ENCODE results near the gene PPP2R3A. TPM values are rescaled to one million over a fixed set of nuclear protein-coding genes. Genes with fewer than 3 reads are reported as not detected.
A peak's percentile ranks its signal among the peaks of the same experiment; 100 is the strongest.

Gene PPP2R3A
- total RNA-seq, 1 donor from 2014 or later: 7.3 TPM

DNA sequence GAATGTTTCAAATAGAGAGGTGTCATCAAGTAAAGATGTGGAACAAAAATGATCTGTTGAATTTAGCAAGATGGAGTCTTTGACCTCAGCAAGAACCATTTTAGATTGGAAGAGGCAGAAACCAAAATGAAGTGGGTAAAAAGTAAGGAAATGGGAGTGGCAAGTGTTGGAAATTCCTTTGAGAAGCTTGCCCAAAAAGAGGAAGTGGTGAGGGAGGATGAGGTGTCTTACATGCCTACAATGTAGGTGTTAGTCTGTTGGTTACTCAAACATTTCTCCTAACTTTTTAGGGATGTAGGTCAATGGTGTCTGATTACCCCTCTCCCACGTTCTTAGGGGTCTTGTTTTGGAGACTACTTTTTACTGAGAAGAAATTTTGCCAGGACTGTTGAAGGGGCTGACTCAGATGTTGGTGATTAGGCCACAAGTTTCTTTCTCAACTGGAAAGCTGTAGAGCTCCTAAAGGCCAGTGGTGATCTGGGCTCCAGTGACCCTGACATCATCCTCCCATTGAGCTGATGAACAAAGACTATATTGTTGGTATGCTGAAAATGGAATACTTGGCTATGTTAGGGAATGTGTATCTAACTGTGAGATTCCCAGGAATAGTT lies 5.1 kb downstream of the PPP2R3A start:
- no peak for DNase-seq

DNA sequence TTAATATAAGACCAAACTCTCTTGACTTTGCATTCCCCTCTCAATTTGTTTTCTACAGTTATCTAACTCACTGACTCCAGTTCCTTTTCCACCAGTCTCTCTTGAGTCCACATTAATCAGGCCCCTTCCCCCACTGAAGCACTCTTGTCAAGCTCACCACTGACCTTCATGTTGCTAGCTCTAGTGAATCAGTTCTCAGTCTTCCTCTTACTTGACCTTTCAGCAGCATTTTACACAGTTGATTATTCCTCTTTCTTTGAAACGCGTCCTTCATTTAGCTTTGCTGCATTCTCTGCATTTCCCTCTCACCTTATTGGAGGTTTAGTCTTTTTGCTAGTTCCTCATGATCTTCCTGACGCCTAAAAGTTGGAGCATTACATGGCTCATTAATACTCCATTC lies 8.3 kb downstream of the PPP2R3A start:
- DNase-seq: no peak

DNA sequence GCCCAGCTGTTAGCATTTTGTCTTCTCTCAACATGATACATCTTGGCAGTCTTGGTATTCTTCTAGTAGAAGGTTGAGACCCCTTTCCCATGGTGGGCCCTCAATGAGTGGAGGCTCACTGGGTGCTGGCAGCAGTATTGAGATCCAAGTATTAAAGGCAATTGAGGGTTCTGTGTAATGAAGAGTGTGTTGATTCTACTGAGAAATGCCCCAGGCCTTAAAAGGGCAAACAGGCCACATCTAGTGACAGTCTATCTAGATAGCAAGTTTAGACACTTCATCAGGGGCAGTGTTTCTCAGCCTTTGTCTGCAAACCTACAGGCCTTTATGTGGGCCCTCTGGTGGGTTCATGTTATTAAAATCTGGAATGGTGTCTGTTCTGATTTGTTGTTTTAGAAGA lies 9.5 kb downstream of the PPP2R3A start:
- DNase-seq: no peak

DNA sequence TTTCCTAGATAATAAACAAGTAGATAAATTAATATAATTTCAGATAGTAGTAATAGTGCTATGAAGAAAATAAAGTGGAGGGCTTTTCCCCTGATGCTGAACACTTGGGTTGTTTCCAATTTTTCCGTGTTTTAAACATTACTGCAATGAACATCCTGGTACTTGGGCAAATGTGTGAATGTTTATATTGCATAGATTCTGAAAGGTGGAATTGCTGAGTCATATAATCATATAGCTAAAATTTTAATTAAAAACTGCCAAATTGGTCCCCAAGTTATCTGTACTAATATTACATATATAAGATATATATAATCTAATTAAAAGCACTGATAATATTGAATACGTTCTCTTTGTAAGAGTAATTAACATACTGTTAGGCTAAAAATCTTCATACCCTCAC lies 10.0 kb downstream of the PPP2R3A start:
- DNase-seq: no peak

DNA sequence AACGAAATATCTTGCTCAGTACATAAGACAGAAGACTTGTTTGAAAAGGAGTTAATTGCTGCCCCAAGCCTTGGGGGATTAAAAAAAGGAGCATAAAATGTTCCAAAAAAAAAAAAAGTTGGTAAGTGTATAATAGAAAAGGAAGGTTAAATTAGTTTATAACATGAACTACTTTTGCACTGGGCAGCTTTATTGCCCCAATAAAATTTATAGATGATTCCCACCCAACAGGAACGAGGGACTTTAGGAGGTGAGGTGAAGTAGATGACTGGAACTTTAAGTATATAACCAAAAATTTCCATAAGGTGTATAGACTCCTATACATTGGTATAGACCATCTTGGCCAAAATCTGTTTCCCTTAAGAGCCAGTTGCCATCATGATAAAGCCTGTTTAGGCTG lies 14.8 kb downstream of the PPP2R3A start:
- no peak for DNase-seq

DNA sequence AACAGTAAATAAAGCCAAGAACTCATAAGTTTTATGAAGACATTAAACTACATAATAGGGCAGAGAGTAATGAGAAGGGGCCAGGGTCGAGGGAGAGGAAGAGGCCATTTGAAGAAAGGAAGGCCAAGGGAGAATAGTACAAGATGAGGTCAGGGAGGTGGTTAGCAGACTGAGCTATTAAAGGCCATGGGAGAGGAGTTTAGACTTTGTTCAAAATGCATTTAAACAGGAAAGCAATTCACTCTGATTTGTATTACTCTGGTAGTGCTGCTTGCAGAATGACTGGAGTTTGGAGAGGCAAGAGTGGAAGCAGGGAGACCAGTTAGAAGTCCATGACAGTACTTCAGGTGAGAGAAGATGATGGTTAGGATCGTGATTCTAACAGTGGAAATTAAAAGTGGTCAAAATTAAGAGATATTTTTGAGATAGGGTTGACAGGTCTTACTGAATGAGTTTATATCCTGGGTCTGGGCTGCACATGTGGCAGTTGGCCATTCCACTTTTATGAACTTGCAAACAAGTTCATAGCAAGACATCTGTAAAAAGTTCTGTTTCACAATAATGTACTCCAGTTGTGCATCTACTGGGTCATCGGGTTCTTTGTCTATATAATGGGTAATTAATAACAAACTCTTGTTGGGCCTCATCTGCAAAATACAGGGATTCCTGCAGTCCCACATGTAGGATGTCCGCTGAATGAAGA lies 16.3 kb downstream of the PPP2R3A start:
- no peak for DNase-seq

DNA sequence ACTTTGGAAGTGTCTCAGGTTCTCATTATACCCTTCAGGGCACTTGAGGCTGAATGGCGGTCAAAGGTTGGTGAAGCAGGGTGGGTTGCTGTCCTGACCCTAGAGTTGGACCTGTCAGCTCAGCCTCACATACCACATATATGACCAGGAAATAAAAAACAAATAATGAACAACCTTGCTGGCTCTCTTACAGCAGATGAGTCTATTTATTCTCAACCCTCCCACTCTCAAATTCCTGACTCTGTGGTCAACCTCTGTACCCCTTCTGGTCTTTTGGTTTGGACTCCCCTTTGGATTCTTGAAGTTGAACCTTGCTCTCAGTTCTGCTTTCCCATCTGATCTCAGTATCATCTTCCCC lies 16.9 kb downstream of the PPP2R3A start:
- DNase-seq: no peak

DNA sequence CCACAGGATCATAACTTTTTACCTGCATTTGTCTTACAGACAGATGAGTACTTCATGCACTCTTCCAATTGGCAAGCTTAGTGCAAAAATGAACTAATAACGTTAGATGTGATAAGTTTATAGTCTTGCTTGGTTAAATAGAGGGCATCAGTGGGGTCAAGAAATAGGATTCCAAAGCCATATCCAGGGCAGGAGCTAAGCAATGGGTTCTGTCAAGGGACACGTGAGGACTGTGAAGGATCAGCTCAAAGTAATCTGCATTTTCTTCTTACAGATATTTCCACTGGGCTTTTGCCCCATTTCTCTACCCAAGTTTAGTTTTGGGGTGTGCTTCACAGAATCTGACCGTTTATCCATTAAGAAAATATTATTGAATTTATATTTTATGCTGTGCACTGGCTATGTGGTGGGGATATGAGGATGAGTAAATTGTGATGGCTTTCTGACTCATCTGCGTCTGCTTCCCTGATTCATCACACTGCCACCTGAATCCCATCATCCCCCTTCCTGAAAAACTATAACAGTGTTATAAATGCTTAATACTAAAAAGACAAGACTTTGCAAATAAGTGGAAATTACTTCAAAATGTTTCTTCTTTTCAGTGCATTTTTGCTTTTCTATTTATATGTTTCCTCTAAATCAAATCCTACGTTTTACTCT lies 17.5 kb downstream of the PPP2R3A start:
- DNase-seq: peak; percentile 37

DNA sequence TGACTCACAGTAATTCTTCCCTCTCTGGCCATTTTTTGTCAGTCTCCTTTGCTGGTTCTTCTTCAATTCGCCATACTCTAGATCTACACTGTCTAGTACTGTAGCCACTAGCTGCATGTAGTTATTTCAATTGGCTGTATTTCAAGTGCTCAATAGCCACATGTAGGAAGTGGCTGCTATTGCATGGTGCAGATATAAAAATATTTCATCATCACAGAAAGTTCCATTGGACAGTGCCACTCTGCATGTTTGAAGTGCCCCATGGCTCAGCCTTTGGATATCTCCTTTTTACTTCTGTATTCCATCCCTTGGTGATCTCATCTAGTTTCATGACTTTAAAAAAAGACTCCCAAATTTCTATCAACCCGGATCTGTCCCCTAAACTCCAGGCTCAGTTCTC lies 22.1 kb downstream of the PPP2R3A start:
- no peak for DNase-seq

DNA sequence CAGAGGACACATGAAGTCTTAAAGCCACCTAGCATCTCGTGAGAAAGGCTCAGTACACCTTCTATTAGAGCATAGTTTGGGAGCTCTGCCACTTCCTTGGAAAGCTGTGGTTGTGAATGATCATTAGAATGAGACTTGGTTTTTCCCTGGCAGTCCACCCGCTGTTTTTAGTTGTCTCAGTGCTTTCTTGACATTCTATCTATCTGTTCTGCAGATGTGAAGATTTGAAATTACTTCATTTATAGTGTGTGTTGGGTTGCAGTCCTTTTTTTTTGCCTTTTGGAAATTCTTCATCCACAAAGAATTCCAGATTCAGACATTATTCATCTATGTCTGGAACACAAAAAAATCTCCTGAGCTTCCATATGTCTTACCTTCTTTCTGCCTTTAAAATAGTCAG lies 23.7 kb downstream of the PPP2R3A start:
- DNase-seq: no peak

DNA sequence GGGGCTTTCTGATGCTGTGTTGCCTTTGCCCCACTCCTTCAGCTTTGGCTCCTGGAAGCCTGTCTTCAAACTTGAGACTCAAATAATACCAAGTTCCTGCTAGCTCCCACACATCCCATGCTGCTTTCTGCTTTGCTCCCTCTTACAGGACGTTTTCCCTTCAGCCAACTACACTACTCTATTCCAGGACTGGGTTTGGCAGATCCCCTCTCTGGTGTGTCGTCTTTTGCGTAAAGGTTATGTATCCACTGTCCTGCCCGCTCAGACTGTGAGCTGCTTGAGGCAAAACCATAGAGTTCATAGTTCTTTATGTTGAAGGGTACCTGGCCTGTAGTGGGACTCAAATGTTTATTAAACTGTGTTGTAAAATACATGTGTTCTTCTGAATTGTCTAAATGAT lies 25.4 kb downstream of the PPP2R3A start:
- DNase-seq: peak; percentile 7

DNA sequence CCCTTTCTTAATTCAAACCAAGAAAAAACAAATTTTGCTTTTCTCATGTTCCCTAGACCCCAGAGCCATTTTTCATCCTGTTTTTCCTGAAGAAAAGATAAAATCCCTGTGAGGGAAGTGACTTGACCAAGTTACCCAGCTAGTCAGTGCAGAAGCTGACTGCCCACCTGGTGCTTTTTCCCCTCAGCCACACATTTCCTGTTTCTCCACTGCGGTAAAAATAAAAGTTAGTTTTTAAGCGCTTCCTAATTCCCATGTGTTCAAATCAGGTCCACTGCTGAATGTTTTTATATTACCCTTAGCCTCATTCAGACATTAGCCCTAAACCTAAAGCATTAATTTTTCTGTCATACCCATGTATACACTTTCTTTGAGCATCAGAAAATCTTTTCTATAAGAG lies 26.1 kb downstream of the PPP2R3A start:
- DNase-seq: peak; percentile 72

DNA sequence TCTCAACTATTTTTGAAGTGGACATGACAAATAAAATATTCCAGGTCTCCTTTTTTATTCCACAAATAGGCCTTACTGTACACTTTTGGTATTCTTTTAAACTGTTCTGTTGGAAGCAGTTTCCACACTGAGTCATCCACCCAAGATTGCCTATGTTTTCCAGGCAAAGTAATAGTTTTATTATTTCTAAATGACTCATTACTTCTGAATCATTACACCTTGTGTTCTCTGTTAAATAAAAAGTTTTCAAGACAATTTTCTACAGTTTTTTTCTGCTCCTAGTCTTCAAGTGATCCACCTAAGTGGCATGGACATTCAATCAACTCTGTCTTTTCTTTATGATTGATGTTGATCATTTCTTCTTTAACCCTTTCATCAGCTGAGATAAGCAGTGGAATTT lies 26.5 kb downstream of the PPP2R3A start:
- DNase-seq: peak; percentile 85

DNA sequence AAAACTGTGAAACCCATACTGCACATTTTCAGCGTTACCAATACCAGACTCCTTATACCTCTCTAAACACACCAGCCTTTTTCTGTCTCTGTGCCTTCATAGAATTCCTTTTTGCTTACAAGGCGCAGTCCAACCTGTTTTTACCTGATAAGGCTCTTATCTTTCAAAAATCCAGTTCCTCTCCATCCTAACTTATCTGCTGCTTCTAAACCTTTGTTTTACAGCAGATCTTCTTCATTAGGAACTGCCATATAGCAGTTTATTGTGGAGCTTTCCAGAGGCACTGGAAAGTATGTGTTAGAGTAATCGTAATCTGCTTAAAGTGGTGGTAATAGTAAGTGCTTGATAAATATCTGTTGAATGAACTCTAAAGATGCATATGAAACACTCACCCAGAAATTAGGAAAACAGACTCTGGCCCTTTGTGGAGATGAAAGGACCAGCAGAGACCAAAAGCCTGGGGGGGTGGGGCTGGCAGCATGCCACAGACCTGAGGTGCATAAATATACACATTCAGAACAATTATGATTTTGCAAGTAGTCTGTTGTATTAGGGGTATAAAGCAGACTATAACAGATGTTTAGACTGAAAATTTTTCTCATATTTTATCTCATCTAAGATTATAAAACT lies 29.3 kb downstream of the PPP2R3A start:
- no peak for DNase-seq

DNA sequence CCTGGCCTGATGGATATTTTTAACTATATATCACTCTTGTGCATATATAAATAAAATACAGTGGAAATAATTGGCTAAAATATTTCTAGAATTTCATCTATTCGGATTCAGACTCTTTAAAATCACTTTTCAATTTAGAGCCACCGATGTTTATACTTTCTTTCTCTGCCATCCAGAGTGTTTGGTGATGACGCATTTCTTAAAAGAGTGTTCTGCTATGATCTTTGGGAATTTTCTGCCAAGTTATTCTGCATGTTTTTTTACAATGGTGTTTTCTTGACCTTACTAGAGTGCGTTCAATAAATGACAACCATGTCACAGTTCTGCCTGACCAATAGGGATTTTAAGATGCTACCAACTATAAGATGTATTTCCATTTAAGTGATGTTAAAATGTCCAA lies 30.2 kb downstream of the PPP2R3A start:
- DNase-seq: no peak

DNA sequence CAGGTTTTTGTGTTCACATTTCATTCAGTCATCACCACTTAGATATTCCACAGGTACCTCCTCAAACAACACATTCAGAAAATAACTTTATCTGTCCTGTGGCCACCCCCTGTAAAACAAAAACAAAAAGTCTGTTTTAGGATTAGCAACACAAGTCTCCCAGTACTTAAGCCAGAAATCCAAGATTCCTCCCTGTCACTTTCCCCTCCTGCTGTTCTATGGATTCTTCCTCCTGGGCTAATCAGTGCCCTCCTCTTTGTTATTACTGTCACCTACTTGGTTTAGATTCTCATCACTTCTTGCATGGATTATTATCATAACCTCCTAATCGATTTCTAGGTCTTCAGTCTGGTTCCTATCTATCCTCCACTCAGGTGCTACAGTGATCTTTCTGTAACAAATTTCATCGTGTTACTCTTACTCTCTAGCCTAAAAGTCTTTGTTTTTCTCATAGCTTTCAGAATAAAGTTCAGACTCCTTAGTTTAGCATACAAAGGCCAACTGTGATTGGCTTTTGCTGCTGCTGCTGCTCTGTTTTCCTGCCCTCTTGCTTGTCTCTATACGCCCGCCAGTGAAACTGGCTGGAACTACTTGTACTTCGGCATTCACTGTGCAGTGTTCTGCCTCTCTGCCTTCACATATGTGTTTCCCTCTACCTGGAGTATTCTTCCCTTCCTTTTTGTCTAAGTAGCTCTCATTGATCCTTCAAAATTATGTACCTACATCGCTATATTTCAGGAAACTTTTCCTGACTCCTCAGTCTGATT lies 32.2 kb downstream of the PPP2R3A start:
- DNase-seq: no peak

DNA sequence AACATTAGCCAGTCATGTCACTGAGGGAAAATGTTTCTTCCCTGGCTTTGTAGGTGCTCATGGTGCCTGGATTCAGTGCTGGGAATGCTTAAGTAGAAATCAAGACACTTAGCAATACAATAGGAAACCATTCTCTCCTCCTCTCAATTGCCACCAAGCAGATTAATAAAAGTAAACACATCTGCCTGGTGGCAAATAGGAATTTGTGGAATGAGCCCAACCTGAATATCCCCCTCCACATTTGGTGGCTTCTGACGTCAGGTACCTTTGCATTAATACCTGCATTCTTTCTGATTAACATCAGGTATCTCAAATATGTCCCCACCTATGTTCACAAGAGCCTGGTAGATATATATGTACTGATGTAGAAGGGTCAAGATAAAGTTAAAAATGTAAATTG lies 42.7 kb downstream of the PPP2R3A start:
- no peak for DNase-seq

DNA sequence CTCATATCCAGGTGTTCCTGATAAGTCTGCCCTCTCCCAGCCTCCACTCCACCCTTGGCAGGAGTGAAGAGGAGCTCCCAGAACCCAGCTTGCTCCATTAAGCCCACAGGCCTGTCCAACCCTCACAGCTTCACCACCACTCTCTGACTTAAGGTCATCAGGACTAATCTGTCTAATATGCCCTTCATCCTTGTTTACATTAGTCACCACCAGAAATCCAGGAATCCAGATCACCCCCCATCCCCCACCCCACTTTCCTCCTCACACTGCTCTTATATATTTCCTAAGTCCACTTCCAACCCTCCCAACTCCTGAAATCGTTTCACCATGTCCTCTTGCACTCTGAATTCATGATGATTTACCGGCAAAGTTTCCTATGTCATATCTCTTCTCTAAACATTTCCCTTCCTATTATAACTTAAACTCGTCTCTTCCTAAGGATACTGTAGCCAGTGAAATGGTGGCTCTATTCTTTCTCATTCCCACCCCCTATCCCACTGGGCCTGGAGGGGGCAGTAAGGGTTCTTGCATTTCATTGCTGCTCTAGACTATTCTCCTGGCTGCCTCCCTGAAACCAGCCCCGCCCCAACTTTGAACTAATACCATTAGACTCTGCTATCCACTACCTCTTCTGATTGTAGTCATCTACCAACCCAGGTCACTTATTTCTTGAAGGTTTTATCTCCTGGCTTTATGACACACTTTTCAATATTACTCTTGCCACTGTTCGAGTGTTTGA lies 43.4 kb downstream of the PPP2R3A start:
- DNase-seq: no peak

DNA sequence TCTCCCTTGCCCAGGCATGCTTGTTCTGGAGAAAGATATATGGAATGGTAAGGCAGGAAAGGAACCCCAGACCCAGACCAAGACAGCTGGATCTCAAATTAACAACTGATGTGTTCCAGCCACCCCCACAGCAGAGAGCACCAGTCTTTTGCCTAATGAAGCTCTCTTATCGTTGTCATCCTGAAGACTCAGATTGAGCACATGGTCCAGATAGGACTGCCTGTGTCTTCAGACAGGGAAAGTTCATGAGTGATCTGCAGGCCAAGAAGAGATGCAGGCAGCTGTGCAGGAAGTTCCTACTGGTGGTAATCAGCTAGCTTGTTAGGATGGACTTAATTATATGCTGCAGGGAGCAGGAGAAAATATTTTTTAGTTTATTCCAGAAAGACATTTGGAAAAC lies 53.3 kb downstream of the PPP2R3A start:
- DNase-seq: peak; percentile 3

DNA sequence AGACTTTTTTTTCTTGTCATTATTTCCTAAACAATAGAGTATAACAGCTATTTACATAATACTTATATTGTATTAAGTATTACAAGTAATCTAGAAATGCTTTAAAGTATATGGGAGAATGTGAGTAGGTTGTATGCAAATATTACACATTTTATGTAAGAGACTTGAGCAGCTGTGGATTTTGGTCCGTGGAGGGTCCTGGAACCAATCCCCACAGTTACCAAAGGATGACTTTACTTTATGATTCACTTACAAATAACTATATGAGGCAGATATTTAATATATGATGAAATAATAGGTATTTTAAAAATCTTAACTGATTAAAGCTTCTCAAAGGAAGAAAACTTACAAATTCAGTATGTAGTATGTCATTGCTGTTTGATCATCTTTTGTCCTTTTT lies 56.3 kb downstream of the PPP2R3A start:
- DNase-seq: no peak

DNA sequence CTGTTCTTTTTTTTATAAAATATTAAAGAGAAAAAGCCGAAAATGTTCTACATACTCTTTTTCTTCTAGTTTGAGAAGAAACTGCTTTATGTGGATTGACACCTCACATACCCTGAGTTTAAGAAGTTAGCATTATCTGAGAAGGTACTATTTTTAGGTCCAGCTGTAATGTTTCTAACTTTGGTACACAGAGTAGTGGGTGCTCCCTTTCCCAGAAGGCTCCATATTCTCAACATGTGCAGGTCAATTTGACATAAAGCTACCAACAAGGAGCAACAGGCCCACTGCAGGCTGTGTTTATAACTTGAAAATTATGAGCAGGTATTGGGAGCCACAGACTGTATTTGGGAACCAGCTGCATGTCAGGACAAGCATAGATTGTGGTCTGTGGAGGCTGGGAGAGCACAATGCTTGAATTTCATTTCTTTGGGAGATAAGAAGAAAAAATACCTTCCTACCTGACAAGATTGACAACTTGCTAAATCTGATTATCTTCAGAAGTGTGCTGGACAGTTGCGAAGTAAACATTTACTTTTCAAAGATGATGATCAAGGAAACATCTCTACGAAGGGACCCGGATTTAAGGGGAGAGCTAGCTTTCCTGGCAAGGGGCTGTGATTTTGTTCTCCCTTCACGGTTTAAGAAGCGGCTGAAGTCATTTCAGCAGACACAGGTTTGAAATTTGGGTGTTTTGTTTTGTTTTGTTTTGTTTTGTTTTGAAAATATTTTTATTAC lies 57.2 kb downstream of the PPP2R3A start:
- no peak for DNase-seq

Measured in dermis blood vessel endothelial cell (primary cell).